Stimulated activated CD4-positive, alpha-beta T cell treated with anti-CD3 and anti-CD28 coated beads, Interleukin-15, amount 100 ng/mL, for 1 hour (primary cell): Measurements from ENCODE around the gene CERKL.

ENCODE experiments used
- DNase-seq, 2 donors: peaks; one replicate each; pipeline ENCODE4 v3.0.0-alpha.2; 2020; ENCODE audit warnings: low read depth in 1 of 2, low spot score in 1 of 2

CERKL gene

DNA sequence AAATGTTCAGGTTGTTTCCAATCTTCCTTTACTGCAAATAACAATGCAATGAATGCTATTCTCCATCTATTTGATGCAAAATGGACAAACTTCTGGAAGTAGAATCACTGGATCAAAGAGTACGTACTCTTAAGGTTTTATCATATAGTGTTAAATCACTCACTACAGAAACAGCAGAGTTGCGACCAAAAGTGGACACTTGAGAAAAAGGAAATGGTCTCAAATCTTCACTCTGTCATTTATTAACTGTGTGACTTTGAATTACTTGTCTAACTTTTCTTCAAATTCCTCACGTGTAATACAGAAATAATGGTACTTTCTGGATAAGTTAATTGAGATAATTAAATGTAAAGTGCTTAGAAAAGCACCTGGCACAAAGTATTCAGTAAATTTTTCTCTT lies 78.1 kb downstream of the CERKL start:
- no peak for DNase-seq

DNA sequence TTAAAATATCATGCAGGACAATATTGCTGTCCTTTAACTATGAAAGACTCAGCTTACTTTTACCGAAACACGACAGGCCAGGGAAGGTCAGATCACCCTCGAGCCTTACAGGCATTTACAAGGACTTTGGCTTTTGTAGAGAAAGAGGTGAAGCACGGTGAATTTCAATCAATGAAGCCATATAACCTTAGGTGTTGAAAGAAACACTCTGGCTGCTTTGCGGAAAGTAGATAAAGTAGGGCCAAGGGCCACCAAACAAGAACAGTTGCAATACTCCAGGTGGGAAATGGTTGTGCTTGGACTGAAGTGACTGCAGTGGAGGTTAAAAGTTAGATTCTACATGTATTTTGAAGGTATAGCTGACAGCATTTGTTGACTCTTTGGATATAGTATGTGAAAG lies 80.5 kb downstream of the CERKL start:
- no peak for DNase-seq

DNA sequence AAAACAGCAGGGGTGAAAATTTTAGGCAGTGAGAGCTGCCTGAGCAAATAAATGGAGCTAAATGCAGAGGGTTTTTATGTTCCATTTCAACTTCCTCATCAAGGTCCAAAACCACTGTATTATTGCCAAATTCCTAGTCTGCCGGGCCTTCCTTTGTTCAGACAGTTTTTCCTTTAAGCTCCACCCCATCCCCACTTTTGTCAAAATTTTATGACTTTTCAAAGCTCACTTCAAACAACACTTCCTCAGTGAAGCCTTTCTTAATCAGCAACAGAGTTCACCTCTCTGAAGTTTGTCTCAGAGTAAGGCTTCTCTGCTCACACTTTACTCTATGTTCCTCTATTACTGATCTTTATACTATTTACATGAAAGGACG lies 81.3 kb downstream of the CERKL start:
- DNase-seq: no peak

DNA sequence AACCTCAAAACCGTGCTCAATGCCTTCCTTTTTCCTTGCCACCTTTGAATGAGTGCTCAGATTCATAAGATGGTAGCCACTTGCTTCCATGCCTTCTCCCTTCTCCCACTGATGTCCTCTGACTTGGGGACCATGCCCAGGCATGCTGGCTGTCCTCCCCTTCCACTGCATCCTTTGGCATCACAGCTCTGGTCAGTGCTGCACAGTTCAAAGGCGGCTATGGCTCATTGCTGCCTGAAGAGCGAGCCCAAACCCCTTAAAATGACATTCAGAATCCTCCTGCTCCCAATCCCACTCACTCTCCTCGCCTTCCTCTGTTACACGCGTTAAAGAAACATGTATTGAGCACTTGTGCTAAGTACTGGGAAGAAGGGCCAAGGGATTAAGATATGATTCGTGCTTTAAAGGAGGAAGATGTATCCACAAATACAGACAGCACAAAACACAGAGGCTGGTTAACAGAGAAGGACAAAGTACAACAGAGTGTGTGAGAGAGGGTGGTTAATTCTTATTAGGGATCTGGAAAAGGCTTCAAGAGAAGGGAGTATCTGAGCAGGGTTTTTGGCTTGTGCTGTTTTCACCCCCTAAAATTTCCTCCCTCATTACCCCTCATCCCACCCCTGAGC lies 81.8 kb downstream of the CERKL start:
- no peak for DNase-seq

DNA sequence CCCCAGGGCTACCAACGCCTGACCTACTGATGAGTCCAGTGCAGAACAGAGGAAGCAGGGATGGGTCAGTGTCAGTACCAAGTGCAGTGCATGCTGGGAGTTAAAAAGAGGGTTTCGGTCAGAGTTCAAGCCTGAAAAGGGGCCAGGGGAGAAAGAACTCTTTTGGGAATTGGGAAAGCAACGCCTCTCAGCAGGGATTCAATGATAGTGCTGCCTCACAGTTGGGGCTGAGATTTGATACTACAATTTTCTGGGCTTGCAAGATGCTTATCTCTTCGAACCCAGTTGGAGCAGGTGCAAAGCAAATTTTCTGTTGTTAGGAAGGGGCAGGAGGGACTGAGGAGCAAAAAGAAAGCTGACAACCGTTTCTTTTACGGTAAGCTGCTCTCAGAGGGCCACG lies 82.6 kb downstream of the CERKL start:
- no peak for DNase-seq

DNA sequence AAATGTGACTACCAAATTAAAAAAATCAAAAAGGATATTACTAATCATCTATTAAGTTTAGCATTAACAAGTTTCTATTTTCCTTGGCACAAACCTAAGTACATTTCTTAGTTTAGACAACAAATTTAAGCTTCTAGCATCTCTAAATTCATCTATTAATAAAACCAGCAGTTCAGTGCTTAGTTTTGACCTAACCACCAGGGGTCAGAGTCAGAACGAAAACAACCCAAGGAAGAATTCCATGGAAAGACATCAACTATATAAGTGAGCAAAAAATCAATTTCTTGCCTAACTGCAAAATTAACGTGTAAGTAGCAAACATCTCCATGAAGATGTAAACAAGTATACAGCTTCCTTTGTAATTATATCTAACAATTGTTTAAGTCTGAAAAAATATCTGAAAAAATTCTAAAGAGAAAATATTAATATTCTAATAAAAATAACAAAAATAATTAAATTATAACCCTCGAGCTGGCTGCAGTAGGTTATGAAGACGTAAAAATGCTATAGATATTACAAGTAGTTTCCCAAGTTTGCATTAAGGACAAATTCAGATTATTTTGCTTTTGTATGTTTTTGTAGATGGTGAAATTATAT lies 83.7 kb downstream of the CERKL start:
- no peak for DNase-seq

DNA sequence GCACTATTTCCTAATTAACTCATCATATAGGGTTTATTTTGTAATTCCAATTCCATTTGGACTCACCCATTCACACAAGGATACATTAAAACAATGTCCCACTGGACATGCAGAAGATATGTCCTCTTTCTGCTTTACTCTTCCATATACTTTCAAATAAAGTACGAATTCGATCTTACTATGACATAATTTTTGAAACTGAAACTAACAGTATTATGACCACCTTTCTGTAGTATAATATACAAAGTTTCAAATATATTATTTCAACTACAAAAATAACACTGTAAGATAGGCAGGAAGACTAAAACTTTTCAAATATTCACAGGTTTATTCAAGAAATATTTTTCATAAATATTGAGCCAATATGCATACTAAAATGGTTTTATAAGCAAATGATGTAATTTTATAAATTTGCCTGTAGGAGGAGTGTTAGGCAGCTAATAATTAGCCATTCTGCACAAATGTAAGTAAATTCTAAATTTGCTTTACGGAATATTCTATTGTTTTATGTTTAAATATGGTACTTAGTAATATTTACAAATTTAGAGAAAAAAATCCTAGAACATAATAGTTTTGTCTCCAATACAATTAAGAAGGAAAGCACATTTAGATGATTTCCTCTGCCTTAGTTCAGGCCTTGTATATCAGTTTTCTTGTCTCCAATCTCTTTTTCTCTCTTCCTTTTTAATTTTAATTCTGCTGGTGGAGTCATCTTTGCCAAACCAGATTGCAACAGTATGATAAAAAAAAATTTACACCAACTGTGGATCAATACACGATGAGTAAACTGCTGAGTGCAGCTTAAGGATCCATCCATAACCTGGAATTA lies 85.9 kb downstream of the CERKL start:
- no peak for DNase-seq

DNA sequence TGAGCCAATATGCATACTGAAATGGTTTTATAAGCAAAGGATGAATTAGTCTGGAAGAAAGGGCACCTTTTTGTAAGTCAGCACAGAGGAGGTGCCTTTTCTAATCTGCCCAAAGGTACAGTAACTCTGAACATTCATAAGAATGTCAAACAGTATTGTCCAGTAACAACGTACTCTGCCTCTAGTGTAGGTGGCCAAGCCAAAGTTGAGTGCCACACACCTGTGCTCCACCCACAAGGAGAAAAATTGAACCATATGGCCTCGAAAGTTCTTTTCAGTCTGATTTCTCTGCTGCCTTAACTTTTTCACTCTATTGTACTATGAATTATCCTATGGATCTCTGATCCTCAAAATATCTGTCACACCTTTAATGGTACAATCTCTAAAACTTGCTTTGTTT lies 86.8 kb downstream of the CERKL start:
- no peak for DNase-seq

DNA sequence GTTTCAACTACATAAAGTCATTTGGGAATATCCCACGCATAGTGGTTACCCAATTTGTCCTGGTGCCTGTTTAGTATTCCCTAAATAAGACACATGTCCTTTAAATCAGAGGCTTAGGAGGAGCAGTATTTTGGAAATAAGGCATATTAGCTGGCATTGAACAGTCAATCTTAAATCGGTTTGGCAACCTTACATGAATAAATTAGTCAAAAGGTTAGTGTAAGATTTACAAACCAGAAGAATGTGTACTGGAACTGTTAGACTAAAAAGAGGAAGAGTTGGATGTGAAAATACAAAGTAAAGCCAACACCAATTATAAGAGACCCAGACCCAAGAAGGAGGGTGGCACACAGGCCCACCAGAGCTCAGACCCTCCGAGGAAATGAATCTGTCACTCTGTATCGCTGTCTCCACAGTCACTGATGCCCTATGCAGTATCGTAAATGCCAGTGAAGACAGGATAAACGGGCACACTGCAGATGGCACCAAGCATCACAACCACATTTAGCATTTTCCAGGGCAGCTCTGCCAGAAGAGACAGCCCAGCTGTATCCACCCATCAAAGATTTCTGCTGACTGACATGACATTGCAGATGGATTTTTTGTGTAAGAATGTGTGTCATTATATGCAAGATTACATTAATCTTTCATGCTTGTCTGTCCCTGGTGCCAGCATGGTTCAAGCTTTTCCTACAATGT lies 90.4 kb downstream of the CERKL start:
- no peak for DNase-seq

DNA sequence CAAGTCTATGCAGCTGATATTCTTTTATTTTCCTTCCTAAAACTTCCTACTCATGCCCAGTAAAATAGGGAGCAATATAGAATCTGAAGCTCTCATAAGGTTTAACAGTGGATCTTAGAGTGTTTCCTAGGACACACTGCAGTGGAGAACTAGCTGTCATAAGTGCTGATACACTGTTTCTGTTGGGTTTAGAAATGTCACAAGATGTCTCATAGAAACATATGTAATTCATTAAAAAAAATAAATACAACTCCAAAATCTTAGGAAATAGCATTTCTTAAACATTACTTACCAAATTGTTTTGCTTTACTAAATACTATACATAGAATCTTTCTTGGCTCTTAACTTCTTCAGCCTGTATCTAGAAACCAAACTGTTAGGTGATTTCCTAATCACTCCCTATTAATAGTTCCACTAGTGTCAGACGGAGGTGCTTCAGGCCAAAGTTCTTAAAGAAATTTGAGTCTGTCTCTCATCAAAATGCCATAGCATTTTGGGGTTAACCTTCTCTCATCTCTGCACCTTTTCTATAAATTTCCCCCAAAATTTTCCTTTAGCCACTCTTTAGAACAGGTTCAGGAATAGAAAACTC lies 93.7 kb downstream of the CERKL start:
- DNase-seq: no peak

DNA sequence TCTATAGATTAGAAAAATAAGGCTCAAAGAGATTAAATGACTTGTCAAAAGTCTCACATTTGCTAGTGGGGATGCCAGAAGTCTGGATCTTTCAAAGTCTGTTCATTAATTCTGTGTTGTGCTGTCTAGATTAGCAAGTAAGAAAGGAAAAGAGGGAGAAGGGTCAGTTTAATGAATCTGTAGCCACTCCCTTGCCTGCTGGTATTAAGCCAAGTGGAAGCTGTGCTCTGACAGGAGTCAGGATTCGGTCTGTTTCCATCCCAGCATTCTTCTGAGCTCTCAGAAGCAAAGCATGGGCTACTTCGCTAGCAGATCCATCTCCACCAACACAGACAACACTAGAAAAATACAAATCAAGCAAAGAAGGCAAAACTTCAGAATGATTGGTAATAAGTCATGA lies 98.5 kb downstream of the CERKL start:
- no peak for DNase-seq

DNA sequence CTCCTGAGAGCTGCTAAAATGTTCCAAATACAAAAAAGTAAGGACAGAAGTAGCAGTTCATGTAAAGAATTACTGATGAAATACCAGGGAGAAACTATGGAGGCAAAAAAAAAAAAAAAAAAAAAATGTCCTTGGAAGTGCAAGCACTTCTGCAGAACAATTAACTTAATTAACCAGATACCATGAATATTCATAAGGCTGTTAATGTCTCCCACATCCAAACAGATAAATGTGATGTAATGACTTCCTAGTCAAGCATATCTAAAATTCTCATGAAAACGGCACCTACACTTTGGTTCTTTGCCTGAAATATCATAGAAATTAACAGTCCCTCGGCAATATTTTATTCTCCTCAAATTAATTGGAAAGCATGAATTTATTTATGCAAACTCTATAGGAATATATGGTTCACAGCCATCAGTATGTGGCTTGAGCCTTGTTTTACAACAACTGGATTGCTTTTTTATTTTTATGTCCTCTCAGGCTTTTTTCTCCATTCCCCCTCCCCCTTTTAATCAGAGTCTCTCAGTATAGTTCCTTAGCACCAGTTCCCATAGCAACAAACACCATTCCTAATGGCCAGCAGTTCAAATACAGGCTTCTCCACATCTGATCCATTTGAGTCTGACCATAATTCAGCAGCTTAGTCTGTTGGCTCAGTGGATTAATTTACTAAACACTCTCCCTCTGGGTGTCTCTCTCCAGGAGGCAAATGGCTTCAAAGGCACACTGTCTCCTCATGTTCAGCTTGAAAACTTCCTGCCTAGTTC lies 102.7 kb downstream of the CERKL start:
- DNase-seq: no peak

DNA sequence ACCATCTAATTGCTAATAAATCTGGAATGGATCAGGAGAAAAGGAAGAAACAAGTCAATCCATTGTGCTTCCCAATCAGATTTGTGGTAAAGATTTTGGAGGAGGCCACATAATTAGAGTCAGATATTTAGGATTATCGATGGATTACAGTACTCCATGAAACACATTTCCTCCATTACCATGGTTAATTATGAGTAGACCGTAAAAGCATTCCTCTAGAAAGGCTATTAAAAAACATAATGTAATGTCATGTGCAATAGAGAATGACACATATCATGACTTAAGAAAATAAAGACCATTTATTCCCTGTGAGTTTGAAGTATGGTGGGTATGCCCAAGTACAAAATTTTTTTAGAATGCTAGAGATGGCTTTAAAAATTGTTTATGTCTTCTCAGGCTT lies 103.7 kb downstream of the CERKL start:
- no peak for DNase-seq

DNA sequence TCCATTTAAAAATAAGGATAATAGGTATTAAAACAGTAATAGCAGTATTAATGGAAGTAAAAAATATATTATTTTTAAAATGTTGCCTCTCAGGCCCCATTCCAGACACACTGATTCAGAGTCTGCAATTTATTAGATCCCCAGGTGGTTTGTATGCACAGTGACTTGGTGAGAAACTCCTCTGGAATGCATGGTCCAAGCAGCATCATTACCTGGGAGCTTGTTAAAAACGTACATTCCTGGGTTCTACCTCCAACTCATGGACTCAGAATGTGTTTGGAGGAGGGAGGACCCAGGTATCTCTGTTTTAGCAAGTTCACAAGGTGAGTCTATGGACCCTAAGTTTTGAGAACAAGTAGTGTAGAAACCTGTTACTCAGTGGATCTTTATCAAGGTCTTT lies 104.1 kb downstream of the CERKL start:
- no peak for DNase-seq

DNA sequence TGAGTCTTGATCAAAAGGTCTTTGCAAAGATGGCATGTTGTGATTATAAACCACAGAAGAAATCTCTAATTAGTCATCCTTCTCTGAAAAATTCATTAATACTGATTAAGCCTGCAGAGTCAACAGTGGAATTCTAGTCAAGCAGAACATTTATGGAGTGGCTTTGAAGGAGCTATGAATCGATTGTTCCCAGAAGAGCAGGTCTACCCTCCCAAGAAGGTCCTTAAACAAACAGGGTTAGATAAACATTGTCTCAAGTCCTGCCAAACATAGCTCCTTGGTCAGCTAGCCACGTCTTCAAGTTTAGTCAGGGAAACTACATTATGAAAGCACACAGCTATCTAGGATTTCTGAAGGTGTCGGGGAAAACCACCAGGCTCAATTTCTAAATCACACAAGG lies 110.8 kb downstream of the CERKL start:
- no peak for DNase-seq

DNA sequence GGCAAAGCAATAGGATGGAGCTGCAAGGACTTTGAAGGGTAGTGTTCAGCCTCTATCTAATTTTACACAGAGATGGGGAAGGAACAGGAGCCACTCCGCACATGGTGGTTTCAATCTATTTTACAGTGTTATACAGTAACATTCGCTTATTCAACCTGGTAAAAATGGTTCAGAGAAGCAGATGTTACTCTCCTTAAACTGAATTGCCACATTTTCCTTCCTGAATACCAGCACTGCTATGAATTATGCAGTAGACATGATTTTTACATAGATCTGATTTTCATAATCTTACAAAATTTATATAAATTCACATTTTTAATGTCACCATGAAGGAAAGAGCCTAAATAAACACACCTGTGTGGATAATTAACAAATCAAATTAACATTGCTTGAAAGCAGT lies 114.7 kb downstream of the CERKL start:
- no peak for DNase-seq

DNA sequence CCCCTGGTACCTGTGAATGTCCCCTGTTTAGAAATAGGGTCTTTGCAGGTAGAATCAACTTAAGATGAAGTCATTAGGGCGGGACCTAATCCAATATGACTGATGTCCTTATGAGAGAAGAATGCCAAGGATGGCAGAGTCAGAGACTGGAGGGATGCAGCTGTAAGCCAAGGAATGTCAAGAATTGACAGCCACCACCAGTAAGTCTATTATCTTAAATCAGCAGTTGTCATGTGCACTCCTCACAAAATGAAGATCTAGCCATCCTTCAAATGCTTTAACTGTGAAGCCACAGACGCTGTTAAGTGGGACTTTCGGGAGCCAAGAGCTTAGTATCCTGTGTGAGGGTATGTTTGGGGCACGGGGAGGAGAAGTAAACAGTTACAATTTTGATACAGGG lies 116.5 kb downstream of the CERKL start:
- no peak for DNase-seq

DNA sequence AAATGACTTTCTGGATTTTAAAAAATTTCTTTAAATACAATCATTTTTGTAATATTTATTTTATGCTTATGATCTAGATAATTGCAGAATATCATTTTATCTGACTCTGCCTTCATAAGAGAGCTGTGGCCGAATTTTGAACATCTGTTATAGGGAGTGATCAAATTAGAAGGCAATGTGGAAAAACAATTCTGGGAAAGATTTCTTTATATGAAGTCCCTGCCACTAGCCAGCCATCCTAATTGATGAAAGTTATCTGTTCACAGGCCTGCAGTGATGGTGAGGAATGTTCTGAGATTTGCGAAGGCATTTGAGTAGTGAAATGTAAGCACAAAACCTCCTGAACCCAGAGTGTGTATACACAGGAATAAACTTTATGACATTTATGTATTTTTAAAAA lies 120.2 kb downstream of the CERKL start:
- no peak for DNase-seq

DNA sequence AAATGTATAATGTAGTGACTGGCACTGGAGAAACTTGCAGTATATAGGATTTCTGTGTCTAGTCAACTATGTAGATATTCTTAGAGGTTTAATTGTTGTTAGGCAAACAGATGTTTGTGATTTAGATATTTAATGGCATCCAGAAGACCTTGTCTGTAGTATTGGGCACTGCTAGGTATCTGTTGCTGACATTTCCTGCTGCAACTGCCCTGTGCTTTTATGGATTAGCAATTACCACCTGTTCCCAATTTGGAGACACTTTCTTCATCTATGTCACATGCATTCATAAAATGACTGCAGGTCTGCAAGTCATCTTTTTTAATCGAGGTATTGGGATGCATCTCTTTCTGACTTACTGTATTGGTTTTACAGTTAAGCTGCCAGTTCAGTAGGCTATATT lies 128.5 kb downstream of the CERKL start:
- DNase-seq: no peak

DNA sequence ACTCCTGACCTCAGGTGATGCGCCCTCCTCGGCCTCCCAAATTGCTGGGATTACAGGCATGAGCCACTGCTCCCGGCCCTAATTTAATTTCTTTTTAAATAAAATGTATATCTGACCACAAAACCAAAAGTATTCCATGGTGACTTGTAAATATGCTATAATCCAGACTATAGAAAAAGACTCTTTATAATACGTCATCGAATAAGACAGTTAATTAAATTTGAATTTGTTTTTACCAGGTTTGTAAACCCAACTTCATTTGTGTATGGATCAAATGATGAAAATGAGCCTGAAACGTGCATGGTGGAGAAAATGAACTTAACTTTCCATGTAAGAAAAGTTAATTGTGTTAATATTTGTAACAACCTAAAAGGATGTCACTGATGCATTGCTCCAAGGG lies 129.8 kb downstream of the CERKL start:
- DNase-seq: no peak

DNA sequence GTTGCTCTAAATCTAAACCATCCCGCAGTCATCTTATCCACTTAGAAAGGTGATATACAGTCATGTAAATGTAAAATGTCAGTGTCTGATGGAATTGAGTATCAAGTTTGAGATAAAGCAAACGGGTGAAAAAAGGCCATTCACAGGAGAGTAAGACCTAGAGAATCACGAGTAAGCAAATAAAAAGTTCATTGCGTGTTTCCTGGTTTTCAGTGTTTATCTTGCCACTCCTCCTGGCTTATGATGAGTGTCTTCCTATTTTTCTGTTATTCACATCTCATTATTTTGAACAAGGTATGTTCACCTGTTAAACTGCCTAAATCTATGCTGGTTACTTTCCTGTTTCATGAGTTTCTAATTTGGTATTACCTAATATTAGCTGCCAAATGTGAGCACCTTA lies 130.9 kb downstream of the CERKL start:
- DNase-seq: no peak
